K562 (cell line): Measurements from ENCODE around the gene P2RY6.

Experiments
- FOXJ3 ChIP-seq: sonication (generic); formaldehyde crosslinking; IDR thresholded peaks from 2 replicates; pipeline ENCODE4 v1.4.0; 2020; ENCODE audit warnings: mild to moderate bottlenecking, missing genetic modification reagents
- GTF2F1 ChIP-seq: IDR thresholded peaks from 2 replicates; pipeline ENCODE4 v1.6.1; 2011; ENCODE audit warnings: low read depth, low read length, improper control_type of control experiment
- SMC3 ChIP-seq: conservative IDR thresholded peaks from 2 replicates; pipeline ENCODE4 v1.6.1; 2011; ENCODE audit warnings: low read depth, low read length, improper control_type of control experiment; ENCODE audit not compliant: insufficient read depth
- ZNF174 ChIP-seq: fragments of 250-450 bp; sonication (Bioruptor Pico); IDR thresholded peaks from 2 replicates; pipeline ENCODE4 v1.4.0; 2020; ENCODE audit warnings: mild to moderate bottlenecking

DNA sequence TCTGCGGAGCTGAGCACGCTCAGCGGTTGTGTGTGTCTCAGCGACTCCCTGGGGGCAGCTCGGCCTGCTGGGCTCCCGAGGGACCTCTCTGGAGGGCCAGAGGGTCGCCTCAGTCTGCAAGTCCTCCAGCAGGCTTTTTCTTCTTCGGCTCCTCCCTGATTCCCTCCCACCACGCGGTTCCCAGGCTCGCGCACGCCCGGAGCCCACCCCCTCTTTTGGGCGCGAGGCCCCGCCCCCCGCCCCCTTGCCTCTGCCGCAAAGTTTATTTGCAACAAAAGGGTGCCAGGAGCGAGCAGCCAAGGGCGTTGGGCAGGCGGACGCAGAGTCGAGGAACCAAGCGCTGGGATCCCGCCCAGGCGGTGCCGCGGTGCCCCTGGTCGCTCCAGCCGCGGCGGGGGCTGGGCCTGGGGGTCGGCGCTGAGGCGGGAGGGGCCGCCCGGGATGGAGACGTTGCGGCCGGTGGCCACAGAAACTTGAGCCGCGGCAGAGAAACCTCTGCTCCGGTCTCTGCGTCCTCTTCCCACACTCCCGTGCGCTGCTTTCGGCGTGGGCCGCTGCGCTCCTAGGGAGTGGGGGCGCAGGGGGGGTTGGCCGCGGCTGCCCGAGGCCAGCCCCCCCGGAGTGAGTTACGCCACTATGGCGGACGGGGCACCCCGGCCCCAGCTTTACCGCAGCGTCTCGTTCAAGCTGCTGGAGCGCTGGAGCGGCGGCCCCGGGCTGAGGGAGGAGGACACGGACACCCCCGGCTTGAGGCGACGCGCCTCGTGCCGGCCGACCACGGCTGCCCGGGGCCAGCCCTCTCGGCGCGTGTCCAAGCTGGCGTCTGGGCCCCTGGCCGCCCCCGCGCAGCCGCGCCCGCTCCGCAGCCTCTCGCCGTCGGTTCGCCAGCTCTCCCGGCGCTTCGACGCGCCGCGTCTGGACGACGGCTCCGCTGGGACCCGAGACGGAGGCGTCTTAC is 36.1 kb downstream of the P2RY6 start, which contains the start of gene ARHGEF17:
- TF ChIP-seq SMC3: no peak
- TF ChIP-seq ZNF174 (CRISPR knock-in tag): no peak
- TF ChIP-seq GTF2F1: no peak
- no peak for TF ChIP-seq FOXJ3 (CRISPR knock-in tag)
